Astrocyte (in vitro differentiated cells and primary cell): ENCODE measurements around the gene RASSF5. TPM values are rescaled to one million over a fixed set of nuclear protein-coding genes. Genes with fewer than 3 reads are reported as not detected.
A peak's percentile ranks its signal among the peaks of the same experiment; 100 is the strongest.

ENCODE experiments used
- DNase-seq: peaks from one replicate; pipeline ENCODE4 v3.0.0-alpha.2; 2010; ENCODE audit warnings: low read depth
- FAIRE-seq: peaks from 2 replicates; lab custom pipeline; 2011; peaks lifted over from hg19 to GRCh38; lab: Jason Lieb, UNC
- H2AFZ ChIP-seq: 2 replicates; pipeline ENCODE4 v1.6.0; 2012; ENCODE audit warnings: low read depth, low read length, inconsistent platforms
- H3K27ac ChIP-seq: 2 replicates; pipeline ENCODE4 v1.5.1; 2011; ENCODE audit warnings: low read depth, low read length, inconsistent platforms
- H3K27me3 ChIP-seq: 2 replicates; pipeline ENCODE4 v1.6.0; 2011; ENCODE audit warnings: low read length, inconsistent platforms; ENCODE audit not compliant: insufficient read depth
- H3K36me3 ChIP-seq: 2 replicates; pipeline ENCODE4 v1.5.1; 2011; ENCODE audit warnings: low read length, inconsistent platforms; ENCODE audit not compliant: insufficient read depth
- H3K4me1 ChIP-seq: 2 replicates; pipeline ENCODE4 v1.5.1; 2011; ENCODE audit warnings: low read length, inconsistent platforms; ENCODE audit not compliant: insufficient read depth
- H3K4me2 ChIP-seq: 2 replicates; pipeline ENCODE4 v1.6.0; 2012; ENCODE audit warnings: low read length, inconsistent platforms
- H3K4me3 ChIP-seq: 2 replicates; pipeline ENCODE4 v1.5.1; 2011; ENCODE audit warnings: low read depth, mild to moderate bottlenecking, low read length, inconsistent platforms; ENCODE audit not compliant: insufficient read depth
- H3K79me2 ChIP-seq: 2 replicates; pipeline ENCODE4 v1.6.0; 2012; ENCODE audit warnings: mild to moderate bottlenecking, low read length, inconsistent platforms; ENCODE audit not compliant: insufficient read depth
- H3K9ac ChIP-seq: 2 replicates; pipeline ENCODE4 v1.6.0; 2012; ENCODE audit warnings: mild to moderate bottlenecking, low read length, inconsistent platforms
- H3K9me3 ChIP-seq: 2 replicates; pipeline ENCODE4 v1.5.1; 2012; ENCODE audit warnings: low read depth, mild to moderate bottlenecking, low read length, inconsistent platforms; ENCODE audit not compliant: insufficient read depth
- H4K20me1 ChIP-seq: 2 replicates; pipeline ENCODE4 v1.6.0; 2012; ENCODE audit warnings: low read length, inconsistent platforms; ENCODE audit not compliant: insufficient read depth
- H3K27ac Mint-ChIP-seq: one replicate; pipeline ENCODE4 v1.8.0; 2021; ENCODE audit warnings: mild to moderate bottlenecking, mixed read lengths; ENCODE audit not compliant: unreplicated experiment
- H3K27me3 Mint-ChIP-seq: one replicate; pipeline ENCODE4 v1.8.0; 2021; ENCODE audit warnings: low read depth, mixed read lengths; ENCODE audit not compliant: unreplicated experiment
- H3K36me3 Mint-ChIP-seq: one replicate; pipeline ENCODE4 v1.8.0; 2021; ENCODE audit warnings: low read depth, mixed read lengths; ENCODE audit not compliant: unreplicated experiment
- H3K4me1 Mint-ChIP-seq: one replicate; pipeline ENCODE4 v1.8.0; 2021; ENCODE audit warnings: low read depth, mixed read lengths; ENCODE audit not compliant: unreplicated experiment
- H3K4me3 Mint-ChIP-seq: one replicate; pipeline ENCODE4 v1.8.0; 2021; ENCODE audit warnings: mild to moderate bottlenecking, moderate library complexity, mixed read lengths; ENCODE audit not compliant: unreplicated experiment
- H3K9me3 Mint-ChIP-seq: one replicate; pipeline ENCODE4 v1.8.0; 2021; ENCODE audit warnings: mild to moderate bottlenecking, mixed read lengths; ENCODE audit not compliant: unreplicated experiment
- CTCF ChIP-seq: IDR thresholded peaks from 2 replicates; pipeline ENCODE4 v1.5.1; 2011; ENCODE audit warnings: low read depth, mild to moderate bottlenecking, inconsistent platforms, low read length, moderate library complexity; ENCODE audit not compliant: insufficient read depth
- EZH2 ChIP-seq: IDR thresholded peaks from 2 replicates; pipeline ENCODE4 v1.6.1; 2012; ENCODE audit warnings: mild to moderate bottlenecking, low read length, inconsistent platforms; ENCODE audit not compliant: insufficient read depth
- total RNA-seq: library from RNA; stranded (reverse); gene quantifications from 2 replicates; pipeline ENCODE4 v1.2.1, GENCODE V29; 2021

The RASSF5 gene
- total RNA-seq, 1 donor from 2014 or later: 0.43 TPM

DNA sequence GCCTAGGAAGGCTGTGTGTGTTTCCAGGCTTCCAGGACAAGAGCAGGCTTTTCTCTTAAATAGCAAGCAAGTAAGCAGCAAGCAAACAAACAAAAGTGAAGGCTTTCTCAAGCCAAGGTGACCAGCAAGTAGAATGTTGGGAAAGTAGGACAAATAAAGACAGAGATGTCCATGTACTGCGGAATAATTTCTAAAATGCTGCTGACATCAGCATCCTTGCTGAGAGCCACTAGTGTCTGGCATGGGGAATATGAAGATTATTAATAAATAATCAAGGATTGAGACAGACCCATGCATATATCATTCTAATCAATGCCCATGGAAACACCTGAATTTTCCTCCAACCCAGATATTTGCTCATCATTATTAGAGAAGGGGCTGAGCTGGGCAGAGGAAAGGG, 121.6 kb downstream of the RASSF5 start:
- Mint-ChIP-seq H3K27ac (no peak overlapping the region), H3K36me3 (no peaks in the 10 kb centered on the region), H3K4me3 (no peak overlapping the region), H3K4me1 (peaks cover 7% of the 10 kb centered on the region), H3K27me3 (peaks cover 8% of the 10 kb centered on the region), H3K9me3 (peaks cover 6% of the 10 kb centered on the region)
- Histone ChIP-seq H2AFZ (no peak overlapping the region), H3K9me3 (no peaks in the 10 kb centered on the region), H3K27me3 (no peaks in the 10 kb centered on the region), H3K9ac (no peak overlapping the region), H3K36me3 (no peaks in the 10 kb centered on the region), H3K4me3 (no peak overlapping the region), H3K79me2 (no peaks in the 10 kb centered on the region), H3K4me2 (no peak overlapping the region), H3K27ac (no peak overlapping the region), H4K20me1 (no peaks in the 10 kb centered on the region), H3K4me1 (peaks cover 11% of the 10 kb centered on the region)
- TF ChIP-seq EZH2 (no peak), CTCF (no peak)
- DNase-seq (no peak), FAIRE-seq (no peak)

GRCh38 chr1:206631085-206631509, 123.8 kb downstream of the RASSF5 start:
- Histone ChIP-seq H3K4me1 (peaks cover 23% of the 10 kb centered on the region), H2AFZ (no peak overlapping the region), H3K27ac (no peak overlapping the region), H3K27me3 (no peaks in the 10 kb centered on the region), H3K4me3 (no peak overlapping the region), H3K79me2 (peaks cover 6% of the 10 kb centered on the region), H3K4me2 (no peak overlapping the region), H3K9me3 (no peaks in the 10 kb centered on the region), H3K9ac (no peak overlapping the region), H4K20me1 (no peaks in the 10 kb centered on the region), H3K36me3 (no peaks in the 10 kb centered on the region)
- Mint-ChIP-seq H3K27me3 (peaks cover 8% of the 10 kb centered on the region), H3K36me3 (no peaks in the 10 kb centered on the region), H3K27ac (no peak overlapping the region), H3K4me3 (no peak overlapping the region), H3K9me3 (peaks cover 4% of the 10 kb centered on the region), H3K4me1 (peaks cover 14% of the 10 kb centered on the region)
- DNase-seq: peak; percentile 74
- no peak for TF ChIP-seq EZH2
- peak; percentile 53 for TF ChIP-seq CTCF
- no peak for FAIRE-seq

- TF ChIP-seq CTCF: no peak
- no peak for TF ChIP-seq EZH2
- Histone ChIP-seq H3K27me3 (no peaks in the 10 kb centered on the region), H3K79me2 (peaks cover 9% of the 10 kb centered on the region), H3K4me1 (peaks cover 23% of the 10 kb centered on the region), H3K9me3 (no peaks in the 10 kb centered on the region), H3K36me3 (no peaks in the 10 kb centered on the region), H2AFZ (peak overlapping the region; percentile 53), H3K9ac (peak overlapping the region; percentile 89), H3K4me2 (peak overlapping the region; percentile 92), H3K27ac (peak overlapping the region; percentile 91), H3K4me3 (peak overlapping the region; percentile 7), H4K20me1 (peaks cover 3% of the 10 kb centered on the region)
- H3K27ac Mint-ChIP-seq: peak overlapping the region; percentile 48
- H3K4me3 Mint-ChIP-seq: no peak overlapping the region
- DNase-seq: peak; percentile 90
- peaks cover 17% of the 10 kb centered on the region for H3K4me1 Mint-ChIP-seq
- no peaks in the 10 kb centered on the region for H3K36me3 Mint-ChIP-seq
- no peak for FAIRE-seq
- peaks cover 1% of the 10 kb centered on the region for H3K27me3 Mint-ChIP-seq
- no peaks in the 10 kb centered on the region for H3K9me3 Mint-ChIP-seq
Measured at GRCh38 chr1:206633708-206634121, 126.4 kb downstream of the RASSF5 start.
